Ectodermal cell (in vitro differentiated cells): ENCODE measurements around the gene LRRFIP2.

Experiments used
- H3K27ac ChIP-seq: 2 replicates; pipeline ENCODE4 v1.7.0; 2013; ENCODE audit warnings: mild to moderate bottlenecking, low read depth, low read length; ENCODE audit not compliant: insufficient read depth, poor library complexity, severe bottlenecking
- H3K27me3 ChIP-seq: 2 replicates; pipeline ENCODE4 v1.7.0; 2013; ENCODE audit warnings: mild to moderate bottlenecking, low read length; ENCODE audit not compliant: insufficient read depth, control insufficient read depth, poor library complexity, severe bottlenecking
- H3K36me3 ChIP-seq: one replicate; pipeline ENCODE4 v1.7.0; 2013; ENCODE audit warnings: low read length; ENCODE audit not compliant: control insufficient read depth, insufficient read depth
- H3K4me1 ChIP-seq: one replicate; pipeline ENCODE4 v1.7.0; 2013; ENCODE audit warnings: low read length; ENCODE audit not compliant: control insufficient read depth, insufficient read depth
- H3K4me3 ChIP-seq: 2 replicates; pipeline ENCODE4 v1.7.0; 2013; ENCODE audit warnings: low read depth, low read length, control low read depth; ENCODE audit not compliant: insufficient read depth
- H3K9me3 ChIP-seq: 2 replicates; pipeline ENCODE4 v1.7.0; 2013; ENCODE audit warnings: mild to moderate bottlenecking, low read length, moderate library complexity; ENCODE audit not compliant: control insufficient read depth
- WGBS, 2 experiments: methylation state at CpG; one replicate each; pipeline ENCODE4 v1.1.7; 2013; ENCODE audit warnings: missing lambda C conversion rate in 2 of 2; 5-methylcytosine and 5-hydroxymethylcytosine counted together

The LRRFIP2 gene

GRCh38 chr3:37039161-37039846 is 135.1 kb downstream of the LRRFIP2 start:
- H3K27me3 ChIP-seq, result no peaks in the 10 kb centered on the region
- peaks cover 43% of the 10 kb centered on the region for H3K36me3 ChIP-seq
- H3K4me3 ChIP-seq, result no peak overlapping the region
- H3K9me3 ChIP-seq, result no peaks in the 10 kb centered on the region
- 95 to 100% methylated on average over 1 of the region's 1 CpG for WGBS, 2 experiments
- no peak overlapping the region for H3K27ac ChIP-seq
- no peaks in the 10 kb centered on the region for H3K4me1 ChIP-seq

GRCh38 chr3:37037352-37037751 is 137.0 kb downstream of the LRRFIP2 start:
- no peak overlapping the region for H3K4me3 ChIP-seq
- H3K27ac ChIP-seq, result no peak overlapping the region
- peaks cover 47% of the 10 kb centered on the region for H3K36me3 ChIP-seq
- H3K4me1 ChIP-seq, result no peaks in the 10 kb centered on the region
- 92 to 100% methylated on average over 3 of the region's 3 CpGs for WGBS, 2 experiments
- no peaks in the 10 kb centered on the region for H3K9me3 ChIP-seq
- H3K27me3 ChIP-seq, result no peaks in the 10 kb centered on the region

- 93 to 97% methylated on average over 10 of the region's 10 CpGs for WGBS, 2 experiments
- Histone ChIP-seq H3K36me3 (peaks cover 56% of the 10 kb centered on the region), H3K27me3 (no peaks in the 10 kb centered on the region), H3K9me3 (no peaks in the 10 kb centered on the region), H3K27ac (no peak overlapping the region), H3K4me1 (no peaks in the 10 kb centered on the region), H3K4me3 (no peak overlapping the region)
Measured at GRCh38 chr3:37032961-37033360, 141.4 kb downstream of the LRRFIP2 start.

- peaks cover 48% of the 10 kb centered on the region for H3K36me3 ChIP-seq
Measured at GRCh38 chr3:37031096-37031682, 143.2 kb downstream of the LRRFIP2 start.

GRCh38 chr3:37030588-37030987 is 143.8 kb downstream of the LRRFIP2 start:
- Histone ChIP-seq H3K9me3 (no peaks in the 10 kb centered on the region), H3K27me3 (no peaks in the 10 kb centered on the region), H3K4me3 (no peak overlapping the region), H3K36me3 (peaks cover 42% of the 10 kb centered on the region), H3K4me1 (no peaks in the 10 kb centered on the region), H3K27ac (no peak overlapping the region)
- 90% methylated on average over 3 of the region's 3 CpGs for WGBS, 2 experiments

More at GRCh38 chr3:37031096-37031682, 143.2 kb downstream of the LRRFIP2 start:
- WGBS, 2 experiments, result 88 to 93% methylated on average over 7 of the region's 7 CpGs
- Histone ChIP-seq H3K27ac (no peak overlapping the region), H3K9me3 (no peaks in the 10 kb centered on the region), H3K4me3 (no peak overlapping the region), H3K4me1 (no peaks in the 10 kb centered on the region), H3K27me3 (no peaks in the 10 kb centered on the region)

GRCh38 chr3:37029516-37030163 is 144.7 kb downstream of the LRRFIP2 start:
- H3K4me1 ChIP-seq, result no peaks in the 10 kb centered on the region
- no peaks in the 10 kb centered on the region for H3K27me3 ChIP-seq
- no peak overlapping the region for H3K27ac ChIP-seq
- H3K36me3 ChIP-seq, result peaks cover 34% of the 10 kb centered on the region
- no peaks in the 10 kb centered on the region for H3K9me3 ChIP-seq
- H3K4me3 ChIP-seq, result no peak overlapping the region

- Histone ChIP-seq H3K9me3 (no peaks in the 10 kb centered on the region), H3K27ac (no peak overlapping the region)
- no CpG with 5 or more reads among the region's 1 CpG for WGBS, 2 experiments
Measured at GRCh38 chr3:37029111-37029510, 145.3 kb downstream of the LRRFIP2 start.

GRCh38 chr3:37028329-37028728 is 146.1 kb downstream of the LRRFIP2 start:
- Histone ChIP-seq H3K4me3 (no peak overlapping the region), H3K36me3 (peaks cover 41% of the 10 kb centered on the region), H3K4me1 (no peaks in the 10 kb centered on the region), H3K27ac (no peak overlapping the region), H3K27me3 (no peaks in the 10 kb centered on the region), H3K9me3 (no peaks in the 10 kb centered on the region)
- WGBS, 2 experiments, result 92 to 94% methylated on average over 1 of the region's 1 CpG

More at GRCh38 chr3:37029111-37029510, 145.3 kb downstream of the LRRFIP2 start:
- Histone ChIP-seq H3K4me1 (no peaks in the 10 kb centered on the region), H3K4me3 (no peak overlapping the region), H3K27me3 (no peaks in the 10 kb centered on the region), H3K36me3 (peaks cover 36% of the 10 kb centered on the region)

- Histone ChIP-seq H3K36me3 (peaks cover 50% of the 10 kb centered on the region), H3K9me3 (no peaks in the 10 kb centered on the region), H3K4me1 (no peaks in the 10 kb centered on the region), H3K27me3 (no peaks in the 10 kb centered on the region), H3K27ac (no peak overlapping the region), H3K4me3 (no peak overlapping the region)
- 93 to 95% methylated on average over 5 of the region's 5 CpGs for WGBS, 2 experiments
Measured at GRCh38 chr3:37026851-37027250, 147.5 kb downstream of the LRRFIP2 start.

GRCh38 chr3:37025561-37026335 is 148.6 kb downstream of the LRRFIP2 start:
- peaks cover 49% of the 10 kb centered on the region for H3K36me3 ChIP-seq
- H3K27ac ChIP-seq, result no peak overlapping the region
- H3K4me1 ChIP-seq, result no peaks in the 10 kb centered on the region
- no peaks in the 10 kb centered on the region for H3K9me3 ChIP-seq
- H3K27me3 ChIP-seq, result no peaks in the 10 kb centered on the region
- WGBS, 2 experiments, result 93 to 94% methylated on average over 3 of the region's 3 CpGs
- H3K4me3 ChIP-seq, result no peak overlapping the region
